IPS-20b (cell line): ENCODE measurements around the gene FOXJ2.
"Not testable (repeated sequence)": the region's sequence is repeated elsewhere in the genome, so short reads cannot be mapped to it uniquely, and the experiment has no call there.

Experiments
- H3K27ac ChIP-seq: one replicate; pipeline ENCODE4 v1.5.1; 2013; ENCODE audit warnings: low read length
- H3K27me3 ChIP-seq: 2 replicates; pipeline ENCODE4 v1.6.1; 2013; ENCODE audit warnings: mild to moderate bottlenecking, low read length, inconsistent platforms; ENCODE audit not compliant: insufficient read depth
- H3K36me3 ChIP-seq: 2 replicates; pipeline ENCODE4 v1.6.1; 2013; ENCODE audit warnings: low read depth, mild to moderate bottlenecking, inconsistent platforms, low read length, moderate library complexity; ENCODE audit not compliant: insufficient read depth
- H3K4me1 ChIP-seq: 2 replicates; pipeline ENCODE4 v1.6.1; 2013; ENCODE audit warnings: mild to moderate bottlenecking, control low read depth, inconsistent platforms, low read length, moderate library complexity; ENCODE audit not compliant: insufficient read depth
- H3K4me3 ChIP-seq: 2 replicates; pipeline ENCODE4 v1.5.1; 2013; ENCODE audit warnings: mild to moderate bottlenecking, low read length, inconsistent platforms
- H3K9ac ChIP-seq: 2 replicates; pipeline ENCODE4 v1.6.1; 2013; ENCODE audit warnings: low read depth, mild to moderate bottlenecking, inconsistent platforms, low read length, moderate library complexity
- H3K9me3 ChIP-seq: 2 replicates; pipeline ENCODE4 v1.6.1; 2013; ENCODE audit warnings: mild to moderate bottlenecking, low read depth, low read length, inconsistent platforms; ENCODE audit not compliant: insufficient read depth

The FOXJ2 gene

GRCh38 chr12:8076366-8076765 lies 43.9 kb downstream of the FOXJ2 start:
- Histone ChIP-seq H3K4me3 (no peak overlapping the region), H3K36me3 (no peaks in the 10 kb centered on the region), H3K9ac (no peak overlapping the region), H3K4me1 (peaks cover 4% of the 10 kb centered on the region), H3K9me3 (no peaks in the 10 kb centered on the region), H3K27ac (no peak overlapping the region), H3K27me3 (no peaks in the 10 kb centered on the region)

DNA sequence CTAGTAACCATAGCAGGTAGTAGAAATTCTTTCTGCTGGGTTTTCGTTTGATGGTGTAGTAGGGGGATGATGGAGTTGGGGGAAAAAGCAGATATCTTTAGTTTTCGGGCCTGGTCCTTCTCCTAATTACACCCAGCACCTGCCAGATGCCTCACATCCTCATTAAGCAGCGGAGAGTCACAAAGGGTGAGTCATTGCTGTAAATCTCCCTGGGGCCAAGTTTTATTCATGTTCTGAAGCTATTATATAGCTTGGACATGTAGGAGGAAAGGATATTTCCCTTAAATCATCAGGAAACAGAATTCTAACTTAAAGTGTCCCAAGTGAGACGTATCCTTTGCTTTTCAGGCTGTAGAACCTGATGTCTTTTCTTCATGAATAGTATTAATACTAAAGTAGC lies 44.7 kb downstream of the FOXJ2 start:
- H3K9ac ChIP-seq, result no peak overlapping the region
- H3K27me3 ChIP-seq, result no peaks in the 10 kb centered on the region
- H3K9me3 ChIP-seq, result no peaks in the 10 kb centered on the region
- no peak overlapping the region for H3K4me3 ChIP-seq
- no peaks in the 10 kb centered on the region for H3K36me3 ChIP-seq
- no peak overlapping the region for H3K27ac ChIP-seq
- peaks cover 4% of the 10 kb centered on the region for H3K4me1 ChIP-seq

DNA sequence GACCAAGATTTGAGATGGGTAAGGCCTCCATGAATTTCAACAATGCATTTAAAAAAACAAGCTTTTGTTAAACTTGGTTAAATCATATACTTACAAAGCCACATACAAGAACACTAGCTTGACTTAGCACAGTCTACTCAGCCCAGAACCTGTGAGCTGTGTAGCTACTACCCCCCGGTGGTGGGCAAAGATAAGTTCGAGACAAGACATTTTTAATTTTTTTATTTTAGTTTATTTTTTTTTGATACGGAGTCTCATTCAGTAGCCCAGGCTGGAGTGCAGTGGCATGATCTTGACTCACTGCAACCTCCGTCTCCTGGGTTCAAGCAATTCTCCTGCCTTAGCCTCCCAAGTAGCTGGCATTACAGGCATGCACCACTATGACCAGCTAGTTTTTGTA lies 45.9 kb downstream of the FOXJ2 start:
- no peak overlapping the region for H3K4me3 ChIP-seq
- H3K9ac ChIP-seq, result no peak overlapping the region
- H3K4me1 ChIP-seq, result peaks cover 4% of the 10 kb centered on the region
- H3K36me3 ChIP-seq, result no peaks in the 10 kb centered on the region
- H3K27me3 ChIP-seq, result no peaks in the 10 kb centered on the region
- no peak overlapping the region for H3K27ac ChIP-seq
- no peaks in the 10 kb centered on the region for H3K9me3 ChIP-seq

DNA sequence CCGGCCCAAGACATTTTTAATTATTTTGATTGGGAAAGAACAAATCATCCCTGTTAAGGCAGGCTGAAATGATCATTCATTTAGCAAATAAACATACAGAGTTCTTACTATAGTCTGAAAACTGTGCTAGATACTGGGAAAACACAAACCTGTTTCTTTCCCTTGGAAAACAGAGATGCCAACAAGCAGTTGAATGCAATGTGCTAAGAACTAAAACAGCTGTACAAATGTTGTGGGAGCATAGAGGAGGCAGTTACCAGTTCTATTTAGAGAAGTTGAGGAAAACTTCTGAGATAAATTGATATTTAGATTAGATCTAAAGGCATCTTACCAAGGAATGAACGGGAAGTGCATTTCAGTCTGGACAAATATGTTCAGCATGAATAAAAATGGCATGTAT lies 46.4 kb downstream of the FOXJ2 start:
- no peak overlapping the region for H3K4me3 ChIP-seq
- no peak overlapping the region for H3K27ac ChIP-seq
- H3K27me3 ChIP-seq, result no peaks in the 10 kb centered on the region
- no peaks in the 10 kb centered on the region for H3K36me3 ChIP-seq
- H3K9ac ChIP-seq, result no peak overlapping the region
- H3K4me1 ChIP-seq, result peaks cover 4% of the 10 kb centered on the region
- H3K9me3 ChIP-seq, result no peaks in the 10 kb centered on the region

- Histone ChIP-seq H3K4me3 (no peak overlapping the region), H3K36me3 (no peaks in the 10 kb centered on the region), H3K27ac (no peak overlapping the region), H3K27me3 (no peaks in the 10 kb centered on the region), H3K4me1 (peaks cover 4% of the 10 kb centered on the region), H3K9ac (no peak overlapping the region), H3K9me3 (no peaks in the 10 kb centered on the region)
Measured at GRCh38 chr12:8080120-8080519, 47.6 kb downstream of the FOXJ2 start.

- Histone ChIP-seq H3K36me3 (no peaks in the 10 kb centered on the region), H3K4me1 (peaks cover 4% of the 10 kb centered on the region), H3K9ac (peak overlapping the region; percentile 97), H3K4me3 (peak overlapping the region; percentile 91), H3K27ac (peak overlapping the region; percentile 95), H3K27me3 (no peaks in the 10 kb centered on the region), H3K9me3 (no peaks in the 10 kb centered on the region)
Measured at GRCh38 chr12:8081251-8081920, 48.9 kb downstream of the FOXJ2 start.

- peaks cover 2% of the 10 kb centered on the region; the same call in 1 of the 2 replicates for H3K4me1 ChIP-seq
- H3K9ac ChIP-seq, result peak overlapping the region; percentile 97; the same call in 1 of the 2 replicates
- H3K36me3 ChIP-seq, result no peaks in the 10 kb centered on the region
- H3K27me3 ChIP-seq, result no peaks in the 10 kb centered on the region
- no peaks in the 10 kb centered on the region for H3K9me3 ChIP-seq
- H3K27ac ChIP-seq, result no peak overlapping the region
- H3K4me3 ChIP-seq, result peak overlapping the region; percentile 91
Measured at GRCh38 chr12:8082808-8083100, 50.2 kb downstream of the FOXJ2 start.

GRCh38 chr12:8084351-8084750 lies 51.8 kb downstream of the FOXJ2 start:
- not testable (repeated sequence) for H3K9me3 ChIP-seq, H3K4me1 ChIP-seq, H3K4me3 ChIP-seq, H3K27ac ChIP-seq, H3K9ac ChIP-seq, H3K36me3 ChIP-seq, H3K27me3 ChIP-seq

DNA sequence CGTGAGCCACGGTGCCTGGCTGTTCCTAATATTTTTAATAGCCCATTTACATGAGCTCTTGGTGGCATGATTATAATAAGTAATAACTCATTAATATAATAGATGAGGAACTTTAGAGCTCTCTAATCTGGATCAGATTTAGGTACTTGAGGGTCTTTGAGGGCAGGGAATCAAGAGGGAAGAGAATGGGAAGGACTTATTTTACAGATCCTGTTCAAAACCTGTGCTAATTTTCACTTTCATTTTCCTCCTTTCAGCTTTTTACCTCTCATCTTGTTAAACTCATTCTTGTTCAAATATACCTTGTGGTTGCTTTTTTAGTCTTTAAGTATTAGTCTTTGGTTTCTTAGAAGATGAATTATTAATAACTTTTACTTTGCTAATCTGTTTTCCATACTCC lies 55.1 kb downstream of the FOXJ2 start:
- Histone ChIP-seq H3K9ac (no peak overlapping the region), H3K4me1 (no peaks in the 10 kb centered on the region), H3K36me3 (peaks cover 29% of the 10 kb centered on the region), H3K27me3 (no peaks in the 10 kb centered on the region), H3K9me3 (no peaks in the 10 kb centered on the region), H3K27ac (no peak overlapping the region), H3K4me3 (no peak overlapping the region)

- Histone ChIP-seq H3K4me1 (no peaks in the 10 kb centered on the region), H3K27me3 (no peaks in the 10 kb centered on the region), H3K27ac (no peak overlapping the region), H3K36me3 (peaks cover 37% of the 10 kb centered on the region), H3K9ac (no peak overlapping the region), H3K4me3 (no peak overlapping the region), H3K9me3 (no peaks in the 10 kb centered on the region)
Measured at GRCh38 chr12:8088574-8088973, 56.1 kb downstream of the FOXJ2 start.

GRCh38 chr12:8089277-8089676 lies 56.8 kb downstream of the FOXJ2 start:
- not testable (repeated sequence) for H3K4me1 ChIP-seq, H3K27me3 ChIP-seq, H3K27ac ChIP-seq, H3K4me3 ChIP-seq, H3K9ac ChIP-seq, H3K9me3 ChIP-seq
- peaks cover 44% of the 10 kb centered on the region for H3K36me3 ChIP-seq

GRCh38 chr12:8089716-8090115 lies 57.2 kb downstream of the FOXJ2 start:
- no peak overlapping the region for H3K9ac ChIP-seq
- peaks cover 48% of the 10 kb centered on the region for H3K36me3 ChIP-seq
- no peaks in the 10 kb centered on the region for H3K27me3 ChIP-seq
- no peaks in the 10 kb centered on the region for H3K9me3 ChIP-seq
- no peak overlapping the region for H3K27ac ChIP-seq
- no peaks in the 10 kb centered on the region for H3K4me1 ChIP-seq
- no peak overlapping the region for H3K4me3 ChIP-seq
